MM.1S (cell line): ENCODE measurements around the gene ARVCF.

ENCODE experiments used
- DNase-seq: peaks from one replicate; pipeline ENCODE4 v3.0.0-alpha.2; 2015
- H2AFZ ChIP-seq: fragments of 300-600 bp; sonication (generic); 2 replicates; pipeline ENCODE4 v1.6.0; 2016; ENCODE audit warnings: antibody characterized with exemption, low read length
- H3F3A ChIP-seq: fragments of 300-600 bp; sonication (generic); 2 replicates; pipeline ENCODE4 v1.6.1; 2016; ENCODE audit warnings: mild to moderate bottlenecking, antibody characterized with exemption, low read length, moderate library complexity, mixed read lengths; ENCODE audit not compliant: insufficient read depth
- H3K27ac ChIP-seq: fragments of 300-600 bp; sonication (generic); 2 replicates; pipeline ENCODE4 v1.5.1; 2016; ENCODE audit warnings: mild to moderate bottlenecking, low read length
- H3K27me3 ChIP-seq: fragments of 300-600 bp; sonication (generic); replicated peaks from 2 replicates; pipeline ENCODE4 v1.6.0; 2016; ENCODE audit warnings: low read length; ENCODE audit not compliant: insufficient read depth
- H3K36me3 ChIP-seq: fragments of 300-600 bp; sonication (generic); replicated peaks from 2 replicates; pipeline ENCODE4 v1.6.1; 2016; ENCODE audit warnings: mild to moderate bottlenecking, low read length, mixed read lengths; ENCODE audit not compliant: insufficient read depth
- H3K4me1 ChIP-seq: fragments of 300-600 bp; sonication (generic); 2 replicates; pipeline ENCODE4 v1.6.1; 2016; ENCODE audit warnings: low read length, mixed read lengths
- H3K4me2 ChIP-seq: fragments of 300-600 bp; sonication (generic); 2 replicates; pipeline ENCODE4 v1.6.0; 2016; ENCODE audit warnings: low read depth, low read length
- H3K4me3 ChIP-seq: fragments of 300-600 bp; sonication (generic); 2 replicates; pipeline ENCODE4 v1.5.1; 2016; ENCODE audit warnings: low read length, mixed read lengths
- H3K79me2 ChIP-seq: fragments of 300-600 bp; sonication (generic); 2 replicates; pipeline ENCODE4 v1.6.1; 2016; ENCODE audit warnings: mixed run types, low read length, mixed read lengths
- H3K9ac ChIP-seq: fragments of 300-600 bp; sonication (generic); 2 replicates; pipeline ENCODE4 v1.6.1; 2016; ENCODE audit warnings: low read length, mixed read lengths
- H3K9me2 ChIP-seq: fragments of 300-600 bp; sonication (generic); replicated peaks from 2 replicates; pipeline ENCODE4 v1.6.1; 2016; ENCODE audit warnings: mild to moderate bottlenecking, low read length, mixed read lengths; ENCODE audit not compliant: insufficient read depth
- H3K9me3 ChIP-seq: fragments of 300-600 bp; sonication (generic); replicated peaks from 2 replicates; pipeline ENCODE4 v1.6.1; 2016; ENCODE audit warnings: mild to moderate bottlenecking, low read length, mixed read lengths; ENCODE audit not compliant: insufficient read depth
- H4K20me1 ChIP-seq: fragments of 300-600 bp; sonication (generic); 2 replicates; pipeline ENCODE4 v1.6.1; 2016; ENCODE audit warnings: mild to moderate bottlenecking, low read length, moderate library complexity, mixed read lengths; ENCODE audit not compliant: insufficient read depth
- CTCF ChIP-seq: fragments of 300-600 bp; sonication (generic); IDR thresholded peaks from 2 replicates; pipeline ENCODE4 v1.5.1; 2016; ENCODE audit warnings: antibody characterized with exemption, low read length, mixed read lengths
- EZH2 ChIP-seq: fragments of 300-600 bp; sonication (generic); optimal IDR thresholded peaks from 2 replicates; pipeline ENCODE3; 2017; ENCODE audit warnings: low read depth, mild to moderate bottlenecking, antibody characterized with exemption, low read length, mixed read lengths
- EZH2phosphoT487 ChIP-seq: fragments of 300-600 bp; sonication (generic); IDR thresholded peaks from 2 replicates; pipeline ENCODE4 v1.6.1; 2018; ENCODE audit warnings: antibody characterized with exemption, low read length

Gene ARVCF

GRCh38 chr22:20014526-20015186 is 2.0 kb downstream of the ARVCF start:
- Histone ChIP-seq H3K9ac (no peak overlapping the region), H3K4me2 (no peak overlapping the region)

GRCh38 chr22:20013382-20013871 is 3.2 kb downstream of the ARVCF start:
- TF ChIP-seq EZH2phosphoT487: no peak
- TF ChIP-seq CTCF: peak; percentile 55
- Histone ChIP-seq H2AFZ (no peak overlapping the region), H3K9me2 (no peaks in the 10 kb centered on the region), H3K4me1 (no peaks in the 10 kb centered on the region), H3K4me2 (no peak overlapping the region), H3K4me3 (no peak overlapping the region), H3K36me3 (no peaks in the 10 kb centered on the region), H3F3A (no peaks in the 10 kb centered on the region), H3K9me3 (no peaks in the 10 kb centered on the region), H3K27ac (no peak overlapping the region), H3K79me2 (no peaks in the 10 kb centered on the region), H3K9ac (no peak overlapping the region), H4K20me1 (no peaks in the 10 kb centered on the region), H3K27me3 (peaks cover 49% of the 10 kb centered on the region)
- no peak for DNase-seq

More at GRCh38 chr22:20014526-20015186, 2.0 kb downstream of the ARVCF start:
- no peaks in the 10 kb centered on the region for H3K9me2 ChIP-seq
- TF ChIP-seq CTCF (no peak), EZH2 (no peak), EZH2phosphoT487 (no peak)
- H3K27me3 ChIP-seq: peaks cover 48% of the 10 kb centered on the region
- H3K79me2 ChIP-seq: no peaks in the 10 kb centered on the region
- no peaks in the 10 kb centered on the region for H3F3A ChIP-seq
- H3K4me1 ChIP-seq: no peaks in the 10 kb centered on the region
- H4K20me1 ChIP-seq: no peaks in the 10 kb centered on the region
- no peak overlapping the region for H3K27ac ChIP-seq
- H2AFZ ChIP-seq: no peak overlapping the region
- no peaks in the 10 kb centered on the region for H3K9me3 ChIP-seq
- H3K4me3 ChIP-seq: no peak overlapping the region
- no peak for DNase-seq
- H3K36me3 ChIP-seq: no peaks in the 10 kb centered on the region

GRCh38 chr22:20012741-20013331 is 3.8 kb downstream of the ARVCF start:
- Histone ChIP-seq H3K27ac (no peak overlapping the region), H3K36me3 (no peaks in the 10 kb centered on the region), H4K20me1 (no peaks in the 10 kb centered on the region), H3K27me3 (peaks cover 49% of the 10 kb centered on the region), H3K4me1 (no peaks in the 10 kb centered on the region), H3K9me3 (no peaks in the 10 kb centered on the region), H3K9ac (no peak overlapping the region), H3K4me3 (no peak overlapping the region), H3K9me2 (no peaks in the 10 kb centered on the region), H3F3A (no peaks in the 10 kb centered on the region), H3K4me2 (no peak overlapping the region), H2AFZ (no peak overlapping the region), H3K79me2 (no peaks in the 10 kb centered on the region)
- DNase-seq: no peak
- TF ChIP-seq CTCF (no peak), EZH2 (no peak)
